Measurements from ENCODE around the gene ANKRD12.

ANKRD12 gene

DNA sequence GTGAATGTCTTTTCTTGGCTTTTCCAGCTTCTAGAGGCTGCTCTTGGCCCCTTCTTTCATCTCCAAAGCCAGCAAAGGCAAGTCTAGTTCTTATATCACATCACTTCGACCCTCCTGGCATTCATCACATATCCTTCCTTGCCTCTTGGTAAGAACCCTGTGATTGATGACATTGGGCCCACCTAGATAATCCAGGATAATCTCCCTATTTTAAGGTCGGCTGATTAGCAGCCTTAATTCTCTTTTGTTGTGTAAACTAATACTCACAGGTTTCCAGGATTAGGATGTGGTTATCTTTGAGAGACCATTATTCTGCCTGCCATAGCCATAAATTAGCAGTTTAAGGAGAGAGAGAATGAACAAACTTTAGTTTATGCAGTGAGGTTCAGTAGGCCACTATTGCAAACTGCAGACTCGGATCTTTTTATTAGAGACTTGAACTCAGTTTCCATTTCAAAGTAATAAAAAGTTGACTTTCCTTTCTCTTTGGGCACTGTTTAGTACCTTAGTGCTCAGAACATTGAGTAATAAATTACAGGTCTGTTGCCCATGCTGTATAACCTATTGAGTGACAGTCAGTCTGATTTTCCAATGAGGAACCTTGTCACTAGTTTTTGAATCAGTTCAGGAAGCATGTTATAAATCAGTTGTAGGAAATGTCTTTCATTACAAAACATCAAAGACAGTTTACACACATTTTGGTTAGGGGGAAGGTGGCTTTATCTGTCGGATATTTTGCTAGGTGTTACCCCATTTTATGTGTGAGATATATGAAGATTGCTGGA lies 29.6 kb upstream of the ANKRD12 start:
- no peak for DNase-seq

DNA sequence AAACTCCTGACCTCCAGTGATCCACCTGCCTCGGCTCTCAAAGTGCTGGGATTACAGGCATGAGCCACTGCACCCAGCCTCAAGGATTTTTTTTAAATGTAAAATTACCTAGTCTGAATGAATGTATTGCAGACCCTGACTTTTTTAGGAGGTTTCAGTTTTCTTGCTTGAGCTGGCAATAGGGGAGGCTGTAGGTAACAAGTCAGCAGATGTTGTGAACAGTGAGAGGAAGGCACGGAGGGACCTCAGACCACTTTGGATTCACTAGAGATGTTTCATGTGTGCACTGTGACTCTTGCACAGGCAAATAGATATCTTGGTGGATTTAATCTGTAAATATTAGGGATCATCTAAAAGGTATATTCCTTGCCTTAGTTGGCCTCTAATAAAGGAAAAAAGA lies 27.7 kb upstream of the ANKRD12 start:
- DNase-seq: no peak

- no peak for DNase-seq
Observed at GRCh38 chr18:9109523-9109922, 27.1 kb upstream of the ANKRD12 start.

- DNase-seq: no peak
Observed at GRCh38 chr18:9113468-9114149, 23.0 kb upstream of the ANKRD12 start.

DNA sequence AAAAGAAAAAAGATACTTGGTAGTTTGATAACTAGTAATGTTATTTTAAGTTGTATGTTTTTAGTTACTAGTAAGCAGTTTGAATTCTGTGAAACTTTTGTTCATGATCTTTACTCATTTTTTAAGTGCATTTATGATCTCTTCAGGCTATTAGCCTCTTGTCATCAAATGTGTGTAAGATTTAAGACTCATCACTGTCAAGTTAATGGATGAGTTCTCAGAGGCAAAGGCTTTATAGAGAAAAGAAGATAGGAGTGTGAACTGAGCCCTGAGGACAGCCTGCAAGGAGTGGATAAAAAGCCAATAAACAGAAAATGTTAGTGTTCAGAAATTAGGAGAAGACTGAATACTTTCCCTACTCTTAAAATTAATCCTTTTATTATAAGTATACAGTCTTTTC lies 20.6 kb upstream of the ANKRD12 start:
- DNase-seq: no peak

- no peak for DNase-seq
Observed at GRCh38 chr18:9117980-9118841, 18.4 kb upstream of the ANKRD12 start.

GRCh38 chr18:9120796-9121195 lies 15.8 kb upstream of the ANKRD12 start:
- no peak for DNase-seq

DNA sequence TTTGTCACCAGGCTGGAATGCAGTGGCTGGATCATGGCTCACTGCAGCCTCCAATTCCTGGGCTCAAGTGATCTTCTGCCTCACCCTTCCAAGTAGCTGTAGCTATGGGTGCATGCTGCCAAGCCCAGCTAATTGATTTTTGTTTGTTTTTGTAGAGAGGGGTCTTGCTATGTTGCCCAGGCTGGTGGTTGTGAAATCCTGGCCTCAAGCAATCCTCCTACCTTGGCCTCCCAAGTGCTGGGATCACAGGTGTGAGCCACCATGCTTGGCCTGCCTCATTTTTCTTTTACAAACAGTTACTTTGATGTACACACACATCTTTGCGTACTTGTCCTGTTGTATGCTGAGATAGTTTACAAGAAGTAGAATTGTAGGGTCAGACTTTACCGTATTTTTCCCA lies 13.1 kb upstream of the ANKRD12 start:
- DNase-seq: no peak

- DNase-seq: no peak
Observed at GRCh38 chr18:9124824-9125223, 11.8 kb upstream of the ANKRD12 start.

GRCh38 chr18:9126337-9126736 lies 10.2 kb upstream of the ANKRD12 start:
- DNase-seq: no peak

DNA sequence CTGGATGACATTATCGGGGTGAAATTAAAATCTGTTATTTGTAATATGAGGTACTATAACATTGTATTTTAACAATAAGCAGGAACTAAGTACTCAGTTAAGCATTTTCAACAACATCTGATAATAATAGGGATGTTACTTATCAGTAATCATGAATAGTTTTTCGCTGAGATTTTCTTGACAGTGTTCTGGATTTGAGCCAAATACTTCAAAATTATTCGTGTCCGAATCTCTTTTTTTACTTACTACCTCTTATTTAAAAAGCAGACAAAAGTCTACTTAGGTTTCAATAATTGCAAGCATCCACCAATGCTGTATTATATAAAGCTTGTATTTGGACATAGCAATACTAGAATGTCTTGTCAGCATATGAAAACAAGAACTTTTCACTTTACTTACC lies 6.4 kb upstream of the ANKRD12 start:
- DNase-seq: no peak

DNA sequence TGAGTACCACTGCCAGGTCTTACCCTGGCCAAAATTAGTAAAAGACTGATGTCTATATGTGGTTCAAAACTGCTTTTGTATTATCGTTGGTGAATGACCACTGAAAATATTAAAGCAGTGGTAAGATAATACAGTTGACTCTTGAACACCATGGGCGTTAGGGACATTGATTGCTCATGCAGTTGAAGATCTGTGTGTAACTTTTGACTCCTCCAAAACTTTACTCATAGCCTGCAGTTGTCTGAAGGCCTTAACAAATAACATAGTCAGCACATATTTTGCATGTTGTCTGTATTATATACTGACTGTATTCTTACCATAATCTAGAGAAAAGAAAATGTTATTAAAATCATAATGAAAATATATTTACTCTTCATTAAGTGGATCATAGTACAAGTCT lies 5.8 kb upstream of the ANKRD12 start:
- no peak for DNase-seq

DNA sequence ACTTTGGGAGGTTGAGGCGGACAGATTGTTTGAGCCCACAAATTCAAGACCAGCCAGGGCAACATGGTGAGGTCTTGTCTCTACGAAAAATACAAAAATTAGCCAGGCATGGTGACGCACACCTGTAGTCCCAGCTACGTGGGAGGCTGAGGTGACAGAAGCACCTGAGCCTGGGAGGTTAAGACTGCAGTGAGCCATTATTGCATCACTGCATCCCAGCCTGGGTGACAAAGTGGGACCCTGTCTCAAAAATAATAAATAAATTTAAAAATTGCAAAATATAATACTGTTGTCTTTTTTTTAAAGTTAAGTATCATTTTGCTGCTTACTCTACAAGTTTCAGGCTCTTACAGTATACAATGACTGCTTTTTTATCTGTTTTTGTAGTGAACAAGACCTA lies 4.0 kb upstream of the ANKRD12 start:
- DNase-seq: no peak

DNA sequence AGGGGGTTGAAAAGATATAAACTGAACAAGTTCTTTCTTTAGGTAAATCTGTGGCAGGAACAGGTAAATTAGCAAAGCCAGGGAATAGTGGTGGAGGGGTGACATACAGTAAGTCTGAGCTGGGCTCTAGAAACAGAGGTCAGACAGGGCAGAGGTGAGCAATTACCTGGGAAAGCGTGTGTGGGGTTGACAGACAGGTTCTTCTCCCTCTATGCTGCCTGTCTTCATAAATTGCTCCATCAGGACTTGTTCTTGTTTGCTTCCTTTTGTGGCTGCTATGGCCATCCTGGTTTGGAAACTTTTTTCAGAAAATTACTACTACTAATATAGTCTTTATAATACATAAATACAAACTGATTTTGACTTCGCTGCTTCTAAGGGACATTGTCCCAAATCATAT lies 3.4 kb upstream of the ANKRD12 start:
- no peak for DNase-seq

- DNase-seq: no peak
Observed at GRCh38 chr18:9135081-9135911, 1.3 kb upstream of the ANKRD12 start.

- peak in 1 of 4 experiments; percentile 59 for DNase-seq
Observed at GRCh38 chr18:9135912-9136314, 668 bp upstream of the ANKRD12 start.

- DNase-seq: peak; percentile 54 to 72 (median 62)
Observed at GRCh38 chr18:9137168-9138066, 836 bp downstream of the ANKRD12 start.

DNA sequence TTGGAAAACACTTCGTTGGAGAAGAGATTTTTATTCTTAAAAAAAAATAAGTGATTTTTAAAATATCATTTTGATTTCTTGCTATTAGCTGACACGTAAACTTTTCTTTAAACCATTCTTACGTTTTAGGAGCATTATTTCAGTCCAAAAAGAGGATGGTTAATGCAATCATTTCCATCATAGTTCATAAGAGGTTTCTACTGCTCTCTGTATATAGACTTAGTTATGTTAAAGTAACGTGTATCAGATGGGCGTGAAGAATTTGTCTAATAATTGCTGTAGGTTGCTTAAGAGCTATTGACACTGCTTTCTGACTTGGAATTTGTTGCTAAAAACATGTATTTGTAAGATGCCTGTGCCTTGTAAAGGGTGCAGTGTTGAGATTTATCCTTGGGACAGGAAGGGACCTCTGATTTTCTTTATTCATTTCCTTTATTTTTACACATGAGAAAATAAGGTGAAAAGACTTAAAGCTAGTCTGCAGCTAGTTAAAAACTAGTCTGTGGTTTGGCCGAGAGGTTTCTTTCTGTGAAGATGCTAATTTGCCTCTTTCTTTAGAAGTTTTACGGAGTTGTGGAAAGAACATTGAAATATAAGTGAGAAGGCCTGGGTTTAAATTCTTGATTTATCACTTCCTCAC lies 2.9 kb downstream of the ANKRD12 start:
- no peak for DNase-seq

DNA sequence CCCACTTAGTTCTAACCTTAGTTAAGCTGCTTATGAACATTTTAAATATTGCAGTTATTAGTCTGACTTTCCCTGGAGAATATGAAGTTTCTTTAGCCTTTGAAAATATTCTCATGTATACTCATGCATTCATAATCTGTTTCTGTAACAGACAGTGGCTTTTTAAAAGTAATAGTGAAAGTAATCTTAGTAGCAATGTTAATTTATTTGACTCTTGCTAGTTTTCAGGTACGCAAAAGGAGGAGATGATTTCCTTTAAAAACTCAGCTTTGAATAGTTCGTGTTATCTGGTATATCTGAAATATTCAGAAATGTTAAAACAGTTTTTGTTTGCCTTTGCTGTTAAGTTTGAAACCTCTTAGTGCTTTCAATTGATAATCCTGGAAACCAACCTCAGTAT lies 3.8 kb downstream of the ANKRD12 start:
- no peak for DNase-seq

DNA sequence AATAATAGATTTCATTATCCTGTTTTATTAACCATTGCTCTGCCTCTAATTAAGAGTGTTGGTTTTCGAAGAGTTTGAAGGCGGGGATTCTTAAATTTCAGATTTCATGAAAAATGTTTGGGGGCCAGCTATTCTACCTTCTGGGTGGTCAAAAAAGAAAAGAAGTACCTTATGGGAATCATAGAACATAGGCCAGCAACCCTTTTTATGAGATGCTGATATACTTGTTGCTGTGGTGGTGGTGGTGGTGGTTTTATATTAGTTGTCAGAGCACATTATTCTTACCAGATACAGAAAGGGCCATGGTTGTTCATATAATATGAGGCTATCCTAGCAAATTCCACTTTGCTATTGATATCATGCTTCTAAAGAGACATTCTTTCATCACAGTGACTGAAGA lies 4.4 kb downstream of the ANKRD12 start:
- no peak for DNase-seq

- DNase-seq: no peak
Observed at GRCh38 chr18:9146224-9146623, 9.6 kb downstream of the ANKRD12 start.

Measured in activated CD4-positive, CD25-positive, alpha-beta regulatory T cell (primary cell).